BJ (cell line): ENCODE data around the gene TMPRSS15. TPM values are rescaled to one million over a fixed set of nuclear protein-coding genes. Genes with fewer than 3 reads are reported as not detected.

Source experiments
- CTCF ChIA-PET: fragments of 350-600 bp; formaldehyde crosslinking; extraction: SDS; loops from one replicate; lab custom pipeline; 2021; ENCODE audit warnings: antibody characterized with exemption, inconsistent platforms; lab: Yijun Ruan, JAX
- POLR2A ChIA-PET: fragments of 300-600 bp; sonication (Branson Sonifier 250); formaldehyde crosslinking; extraction: SDS; loops from one replicate; lab custom pipeline; 2021; ENCODE audit warnings: antibody characterized with exemption; lab: Charles Lee
- DNase-seq: peaks from one replicate; pipeline ENCODE4 v3.0.0-alpha.2; 2011; ENCODE audit warnings: low read depth
- H3K27me3 ChIP-seq: 2 replicates; pipeline ENCODE4 v1.6.0; 2011; ENCODE audit warnings: low read length; ENCODE audit not compliant: control insufficient read depth, insufficient read depth
- H3K36me3 ChIP-seq: 2 replicates; pipeline ENCODE4 v1.5.1; 2011; ENCODE audit warnings: low read length; ENCODE audit not compliant: control insufficient read depth, insufficient read depth
- H3K4me3 ChIP-seq: 2 replicates; pipeline ENCODE4 v1.5.1; 2011; ENCODE audit warnings: low read depth, mild to moderate bottlenecking, control low read depth, low read length
- CTCF ChIP-seq: IDR thresholded peaks from 2 replicates; pipeline ENCODE4 v1.5.1; 2011; ENCODE audit warnings: low read depth, mild to moderate bottlenecking, control low read depth, inconsistent platforms, low read length, moderate library complexity; ENCODE audit not compliant: insufficient read depth
- polyA minus RNA-seq: library from RNA; depleted of rRNA, polyadenylated mRNA; stranded (reverse); fragments of >200 nt; gene quantifications from 2 replicates; pipeline ENCODE4 v1.2.3, GENCODE V29; 2011; rRNA and poly(A)+ RNA removed
- polyA plus RNA-seq: library from polyadenylated mRNA; depleted of rRNA; stranded (reverse); fragments of >200 nt; gene quantifications from 2 replicates; pipeline ENCODE4 v1.2.3, GENCODE V29; 2011; rRNA removed

TMPRSS15 gene
- polyA plus RNA-seq = not detected in 2 replicates
- polyA minus RNA-seq = not detected in 2 replicates

GRCh38 chr21:18403735-18404450, at the start of gene TMPRSS15:
TMPRSS15 (minus strand) TSS chr21:18403785; CDS start chr21:18403622, 163 bp downstream.
- Histone ChIP-seq H3K27me3 (no peaks in the 10 kb centered on the region), H3K36me3 (no peaks in the 10 kb centered on the region), H3K4me3 (no peak within 1 kb of the TSS)
- CTCF ChIA-PET = no interaction called here
- no peak for DNase-seq
- POLR2A ChIA-PET = no interaction called here
- TF ChIP-seq CTCF = no peak

- ChIA-PET CTCF (no interaction called here), POLR2A (no interaction called here)
- no peak for DNase-seq
- no peak overlapping the region for H3K4me3 ChIP-seq
- H3K36me3 ChIP-seq = no peaks in the 10 kb centered on the region
- TF ChIP-seq CTCF = no peak
- H3K27me3 ChIP-seq = no peaks in the 10 kb centered on the region
Measured at GRCh38 chr21:18451670-18452069, 48.1 kb upstream of the TMPRSS15 start.

GRCh38 chr21:18449605-18450550, 46.3 kb upstream of the TMPRSS15 start:
- no peaks in the 10 kb centered on the region for H3K27me3 ChIP-seq
- H3K4me3 ChIP-seq = no peak overlapping the region
- no peak for TF ChIP-seq CTCF
- POLR2A ChIA-PET = no interaction called here
- CTCF ChIA-PET = no interaction called here
- no peak for DNase-seq
- no peaks in the 10 kb centered on the region for H3K36me3 ChIP-seq

GRCh38 chr21:18443701-18444100, 40.1 kb upstream of the TMPRSS15 start:
- no peaks in the 10 kb centered on the region for H3K27me3 ChIP-seq
- ChIA-PET CTCF (no interaction called here), POLR2A (no interaction called here)
- no peak overlapping the region for H3K4me3 ChIP-seq
- no peak for DNase-seq
- TF ChIP-seq CTCF = no peak
- H3K36me3 ChIP-seq = no peaks in the 10 kb centered on the region

- ChIA-PET CTCF (no interaction called here), POLR2A (no interaction called here)
- DNase-seq = no peak
- no peak for TF ChIP-seq CTCF
- H3K27me3 ChIP-seq = no peaks in the 10 kb centered on the region
- H3K4me3 ChIP-seq = no peak overlapping the region
- H3K36me3 ChIP-seq = no peaks in the 10 kb centered on the region
Measured at GRCh38 chr21:18443085-18443484, 39.5 kb upstream of the TMPRSS15 start.
